Measurements from ENCODE around the gene MAGI2.
"Not testable (repeated sequence)": the region's sequence is repeated elsewhere in the genome, so short reads cannot be mapped to it uniquely, and the experiment has no call there.

The MAGI2 gene

DNA sequence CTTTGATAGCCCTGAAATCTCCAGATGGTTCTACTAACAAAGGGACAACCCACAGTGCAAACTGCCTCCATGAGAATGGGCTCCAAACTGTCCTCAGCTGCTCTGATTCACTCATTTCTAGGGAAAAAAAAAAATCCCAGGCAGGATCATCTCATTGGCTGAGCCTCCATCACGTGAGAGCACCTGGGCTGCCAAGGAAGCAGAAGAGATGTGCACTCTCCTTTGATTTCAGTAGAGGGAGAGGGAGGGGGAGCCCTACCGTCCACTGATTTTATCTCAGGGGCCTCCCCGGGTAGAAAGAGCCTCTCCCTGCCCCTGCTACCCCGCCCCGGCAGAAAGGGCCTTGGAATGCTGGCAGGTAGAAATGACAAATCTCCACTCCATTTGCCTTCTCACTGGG is 929.5 kb downstream of the MAGI2 start:
- no peak for DNase-seq

DNA sequence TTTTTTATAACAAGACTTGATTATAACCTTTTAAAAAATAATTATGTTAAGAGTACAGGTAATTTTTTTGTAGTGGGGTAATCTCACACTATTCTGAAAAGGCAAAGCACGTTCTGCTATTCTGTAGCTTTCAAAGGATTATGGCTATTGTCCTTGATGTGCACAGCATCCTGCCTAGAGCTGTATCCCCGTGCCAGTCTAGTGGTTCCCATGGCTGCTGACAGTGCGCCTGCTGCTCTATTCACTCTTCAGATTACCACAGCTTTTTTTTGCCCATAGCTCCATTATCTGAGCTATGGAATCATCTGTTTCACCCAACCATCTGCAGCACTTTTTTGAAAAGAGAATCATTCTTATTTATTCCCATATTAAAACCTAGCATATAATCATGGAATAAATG is 931.5 kb downstream of the MAGI2 start:
- DNase-seq: no peak

DNA sequence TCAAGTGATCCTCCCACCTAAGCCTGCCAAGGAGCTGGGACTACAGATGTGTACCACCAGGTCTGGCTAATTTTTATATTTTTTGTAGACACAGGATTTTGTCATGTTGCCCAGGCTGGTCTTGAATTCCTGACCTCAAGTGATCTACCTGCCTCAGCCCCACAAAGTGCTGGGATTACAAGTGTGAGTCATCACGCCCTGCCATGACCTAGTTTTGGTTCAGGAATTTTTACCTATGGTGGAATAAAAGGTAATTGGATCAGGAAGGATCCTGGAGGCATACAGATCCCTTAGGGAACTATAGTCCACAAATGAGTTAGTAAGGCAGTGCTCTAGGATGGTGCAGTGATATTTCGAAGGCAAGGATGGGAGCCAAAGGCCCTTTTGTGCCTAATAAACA is 937.0 kb downstream of the MAGI2 start:
- DNase-seq: no peak

DNA sequence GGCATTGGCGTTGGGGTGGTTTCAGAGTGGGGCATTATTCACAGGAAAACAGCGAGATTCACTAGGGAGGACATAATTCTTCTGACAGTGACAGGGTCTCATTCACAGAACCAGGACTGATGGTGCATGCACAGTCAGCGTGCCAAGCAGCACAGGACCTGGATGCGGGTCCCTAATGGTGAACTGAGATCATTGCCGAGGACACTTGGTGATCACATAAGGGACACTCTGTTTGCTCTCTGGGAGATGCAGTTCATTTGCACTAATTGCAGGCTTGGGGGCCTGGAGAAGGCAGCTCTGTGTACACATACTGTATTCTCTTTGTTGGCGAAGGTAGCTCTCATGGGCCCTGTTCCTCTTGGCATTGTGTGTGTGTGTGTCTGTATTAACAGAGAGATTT is 938.8 kb downstream of the MAGI2 start:
- DNase-seq: no peak

- peak in 1 of 5 experiments; percentile 22 for DNase-seq
Observed at GRCh38 chr7:78510580-78511188, 942.8 kb downstream of the MAGI2 start.

DNA sequence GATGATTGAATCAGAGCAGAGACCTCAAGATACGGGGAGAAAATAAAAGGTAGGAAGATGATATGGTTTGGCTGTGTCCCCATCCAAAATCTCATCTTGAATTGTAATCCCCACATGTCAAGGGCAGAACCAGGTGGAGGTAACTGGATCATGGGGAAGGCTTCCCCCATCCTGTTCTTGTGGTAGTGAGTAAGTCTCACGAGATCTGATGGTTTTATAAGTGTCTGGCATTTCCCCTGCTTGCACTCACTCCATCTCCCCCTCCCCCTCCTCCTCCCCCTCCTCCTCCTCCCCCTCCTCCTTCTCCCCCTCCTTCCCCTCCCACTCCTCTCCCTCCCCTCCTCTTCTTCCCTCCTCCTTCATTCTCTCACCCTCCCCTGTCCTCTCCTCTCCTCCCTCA is 950.2 kb downstream of the MAGI2 start:
- DNase-seq: not testable (repeated sequence)

DNA sequence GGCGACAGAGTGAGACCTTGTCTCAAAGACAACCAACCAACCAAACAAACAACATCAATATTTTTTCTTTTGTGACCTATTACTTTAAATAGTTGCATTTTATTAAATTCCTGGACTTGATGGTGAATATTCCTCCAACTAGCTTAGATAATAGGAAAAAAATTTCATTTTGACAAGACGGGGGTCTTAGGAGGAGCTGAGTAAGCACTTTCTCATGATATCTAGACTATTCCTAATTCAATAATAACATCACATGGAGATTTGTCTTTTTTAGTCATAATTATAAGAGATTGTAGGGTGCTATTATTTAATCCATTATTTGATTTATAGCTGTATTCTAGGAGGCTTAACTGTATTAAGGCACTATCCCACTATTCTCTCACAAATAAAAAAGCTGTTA is 952.4 kb downstream of the MAGI2 start:
- no peak for DNase-seq

GRCh38 chr7:78499971-78500370 is 953.5 kb downstream of the MAGI2 start:
- no peak for DNase-seq

DNA sequence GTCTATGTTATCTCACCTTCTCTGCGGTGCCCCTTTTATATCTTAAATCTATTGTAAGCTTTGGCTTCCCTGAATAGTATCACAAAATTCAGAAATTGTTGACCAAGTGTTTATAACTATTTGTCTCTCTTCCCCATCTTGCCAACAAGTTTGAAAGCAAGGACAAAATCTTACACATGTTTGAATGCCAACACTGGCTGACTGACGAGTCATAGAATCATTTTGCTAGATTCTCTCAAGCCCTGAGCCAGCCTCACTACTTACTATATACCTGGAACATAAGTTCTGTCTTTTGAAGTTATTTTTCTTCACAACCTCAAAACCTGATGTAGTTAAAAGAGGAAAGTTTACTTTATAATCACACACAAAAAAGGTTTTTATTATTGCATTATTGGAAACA is 954.2 kb downstream of the MAGI2 start:
- DNase-seq: no peak

- no peak for DNase-seq
Observed at GRCh38 chr7:78497728-78498427, 955.6 kb downstream of the MAGI2 start.

- no peak for DNase-seq
Observed at GRCh38 chr7:78496096-78496630, 957.3 kb downstream of the MAGI2 start.

DNA sequence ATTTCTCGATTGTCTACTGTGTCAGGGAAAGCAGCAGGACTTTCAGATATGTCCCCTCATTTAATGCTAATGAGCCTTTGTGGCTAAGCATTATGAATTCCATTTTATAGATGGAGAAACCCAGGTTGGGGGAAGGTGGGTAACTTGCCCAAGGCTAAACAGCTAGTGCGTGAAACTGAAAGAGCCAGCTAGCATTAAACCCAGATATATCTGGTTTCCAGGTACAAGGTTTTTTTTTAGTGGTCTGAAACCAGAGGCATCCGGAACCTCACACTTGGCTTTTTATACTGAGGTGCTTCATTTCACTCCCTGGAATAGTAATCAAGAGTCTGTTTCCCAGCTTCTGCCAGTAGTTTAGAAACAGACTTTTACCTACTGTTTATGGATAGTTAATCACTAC is 960.1 kb downstream of the MAGI2 start:
- DNase-seq: no peak

GRCh38 chr7:78492146-78492545 is 961.3 kb downstream of the MAGI2 start:
- no peak for DNase-seq

DNA sequence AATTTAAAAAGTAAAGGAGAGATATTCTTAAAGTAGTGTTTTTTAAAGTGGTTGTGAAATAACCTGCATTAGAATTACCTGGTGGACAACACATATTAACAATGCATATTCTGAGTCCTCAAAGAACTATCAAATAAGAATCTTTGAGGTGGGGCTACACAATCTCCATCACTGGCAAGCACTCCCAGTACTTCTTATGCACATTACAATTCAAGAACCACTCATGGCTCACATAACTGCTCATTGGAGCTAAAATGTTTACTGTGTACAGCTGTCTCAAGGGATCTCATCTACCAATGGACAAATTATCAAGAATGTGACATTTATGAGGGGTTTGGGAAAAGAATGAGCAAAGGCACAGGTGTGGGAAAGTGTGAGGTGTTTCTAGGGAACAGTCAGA is 962.9 kb downstream of the MAGI2 start:
- no peak for DNase-seq

GRCh38 chr7:78489476-78490240 is 963.8 kb downstream of the MAGI2 start:
- DNase-seq: no peak

DNA sequence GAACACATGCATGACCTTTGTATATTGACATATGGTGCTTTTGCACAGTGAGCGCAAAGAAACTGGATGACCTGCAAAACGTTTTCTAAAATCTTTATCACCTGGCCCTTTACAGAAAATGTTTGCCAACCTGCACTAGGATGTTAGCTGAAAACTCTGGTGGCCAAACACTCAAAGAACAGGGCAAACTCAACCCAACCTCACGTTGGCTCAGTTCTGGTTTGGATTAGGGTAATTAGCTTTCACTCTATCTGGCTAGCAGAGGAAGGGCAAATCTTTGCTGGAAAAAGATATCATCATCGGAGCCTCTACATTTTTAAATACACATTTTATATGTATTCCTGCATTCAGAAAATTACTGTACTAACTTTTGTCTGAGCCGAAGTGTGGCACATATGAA is 966.0 kb downstream of the MAGI2 start:
- no peak for DNase-seq

- DNase-seq: no peak
Observed at GRCh38 chr7:78479348-78479747, 974.1 kb downstream of the MAGI2 start.

- no peak for DNase-seq
Observed at GRCh38 chr7:78476851-78477405, 976.5 kb downstream of the MAGI2 start.

DNA sequence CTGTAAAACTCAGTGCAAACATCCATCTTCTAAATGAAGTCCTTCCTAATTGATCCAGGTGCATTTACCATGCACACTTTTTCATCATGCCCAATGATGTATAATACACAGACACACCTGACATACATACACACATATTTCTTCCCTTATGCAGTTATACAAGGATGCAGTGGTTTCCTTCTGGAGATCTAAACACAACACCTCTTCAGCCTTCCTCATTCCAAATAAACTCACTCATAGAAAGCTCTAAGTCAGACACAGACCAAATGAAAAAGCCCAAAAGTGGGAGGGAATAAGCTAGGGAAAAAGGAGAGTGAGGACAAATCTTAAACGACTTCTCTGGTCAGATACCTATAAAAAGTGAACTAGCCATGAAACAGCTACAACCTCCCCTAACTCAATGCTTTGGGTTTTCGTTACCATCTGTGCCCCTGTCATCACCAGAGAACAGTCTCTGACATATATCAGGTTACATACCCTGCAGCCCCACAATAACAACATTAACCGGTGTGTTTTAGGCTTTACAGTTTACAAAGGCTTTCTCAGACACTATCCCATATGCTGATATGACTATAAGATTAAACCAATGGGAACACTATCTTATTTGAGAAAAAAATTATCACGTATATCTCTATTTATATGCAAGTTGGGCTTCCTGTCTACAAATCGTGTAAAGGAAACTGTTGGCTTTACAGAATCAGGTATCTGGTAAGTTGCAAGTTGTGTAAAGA is 979.7 kb downstream of the MAGI2 start:
- no peak for DNase-seq

DNA sequence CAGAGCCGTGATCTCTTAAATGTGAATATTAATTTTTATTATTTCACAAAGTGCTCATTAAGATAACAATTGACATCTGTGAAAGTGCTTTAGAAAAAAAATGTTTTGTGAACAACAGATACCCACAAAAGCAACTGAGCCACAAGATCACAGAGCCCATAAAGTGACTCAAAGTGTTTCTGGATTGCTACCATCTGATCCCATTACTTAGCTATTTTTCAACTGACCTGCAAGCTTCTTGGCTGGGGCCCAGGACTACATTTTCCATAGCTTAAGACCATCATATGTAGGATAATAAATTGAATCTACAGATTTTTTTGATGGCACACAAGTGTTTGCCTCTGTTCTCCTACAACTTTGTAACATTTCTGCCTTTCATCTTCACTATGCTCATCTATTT is 980.4 kb downstream of the MAGI2 start:
- DNase-seq: no peak

DNA sequence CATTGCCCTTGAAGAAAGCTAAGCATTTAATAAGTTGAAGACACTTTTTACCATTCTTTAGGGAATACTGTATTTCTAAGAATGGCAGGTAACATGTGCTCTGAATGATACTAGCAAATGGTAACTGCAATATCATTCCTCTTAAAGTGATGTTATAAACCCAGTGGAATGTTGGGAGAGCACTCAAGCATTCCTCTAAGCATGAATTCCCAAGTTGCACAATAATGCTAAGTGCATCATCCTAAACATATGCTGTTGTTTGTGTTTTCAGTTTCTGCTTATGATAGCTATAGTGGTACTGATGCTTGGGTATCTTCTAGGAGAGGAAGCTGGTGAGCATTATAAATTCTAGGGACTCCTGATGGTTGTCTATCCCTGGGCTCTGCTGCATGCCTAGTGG is 980.9 kb downstream of the MAGI2 start:
- no peak for DNase-seq

- DNase-seq: no peak
Observed at GRCh38 chr7:78465894-78466293, 987.6 kb downstream of the MAGI2 start.

DNA sequence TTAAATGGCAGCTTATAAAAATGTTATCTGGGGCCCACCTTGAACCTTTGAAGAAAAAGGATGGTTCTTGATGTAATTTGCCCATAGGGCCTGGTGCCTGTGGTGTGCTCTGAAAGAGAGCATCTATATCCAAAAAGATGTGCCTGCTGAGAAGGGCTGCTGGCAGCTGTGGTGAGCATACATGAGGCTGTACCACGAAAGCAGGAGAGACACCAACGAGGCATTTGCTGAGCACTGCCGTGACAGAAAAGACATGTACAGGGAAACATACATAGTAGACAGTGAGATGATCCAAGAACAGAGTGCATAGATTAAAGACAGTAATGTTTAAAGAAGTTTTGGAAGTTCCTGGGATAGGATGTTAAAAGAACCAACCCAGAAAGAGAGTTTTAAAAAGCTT is 990.4 kb downstream of the MAGI2 start:
- DNase-seq: no peak
